Trophoblast cell (in vitro differentiated cells and primary cell): ENCODE measurements around the gene SLC10A6.

Experiments used
- DNase-seq, 2 donors: peaks; one replicate each; pipeline ENCODE4 v3.0.0-alpha.2; 2016
- H2AFZ ChIP-seq: 2 replicates; pipeline ENCODE4 v1.6.1; 2013; ENCODE audit warnings: low read length, moderate library complexity, mild to moderate bottlenecking; ENCODE audit not compliant: insufficient read depth, poor library complexity
- H2AK5ac ChIP-seq: 2 replicates; pipeline ENCODE4 v1.6.1; 2013; ENCODE audit warnings: mild to moderate bottlenecking, low read length
- H2BK120ac ChIP-seq: 2 replicates; pipeline ENCODE4 v1.6.1; 2013; ENCODE audit warnings: low read length, mild to moderate bottlenecking, moderate library complexity; ENCODE audit not compliant: insufficient read depth, poor library complexity
- H2BK12ac ChIP-seq: 2 replicates; pipeline ENCODE4 v1.6.1; 2013; ENCODE audit warnings: mild to moderate bottlenecking, low read length, moderate library complexity
- H2BK5ac ChIP-seq: 2 replicates; pipeline ENCODE4 v1.6.1; 2013; ENCODE audit warnings: low read length, low read depth, moderate library complexity, mild to moderate bottlenecking; ENCODE audit not compliant: poor library complexity
- H3K14ac ChIP-seq: 2 replicates; pipeline ENCODE4 v1.6.1; 2013; ENCODE audit warnings: mild to moderate bottlenecking, low read length
- H3K18ac ChIP-seq: 2 replicates; pipeline ENCODE4 v1.6.1; 2013; ENCODE audit warnings: mild to moderate bottlenecking, low read length
- H3K23ac ChIP-seq: 2 replicates; pipeline ENCODE4 v1.6.1; 2013; ENCODE audit warnings: low read length
- H3K27ac ChIP-seq: 2 replicates; pipeline ENCODE4 v1.5.1; 2013; ENCODE audit warnings: low read depth, mild to moderate bottlenecking, inconsistent platforms, low read length, moderate library complexity
- H3K27me3 ChIP-seq: 2 replicates; pipeline ENCODE4 v1.6.1; 2013; ENCODE audit warnings: inconsistent platforms, mild to moderate bottlenecking, low read length, moderate library complexity; ENCODE audit not compliant: insufficient read depth
- H3K36me3 ChIP-seq, 2 experiments: 1 replicate in 1 of 2; 2 replicates in 1 of 2; pipeline ENCODE4 v1.6.1; 2013; ENCODE audit warnings: low read length in 2 of 2, mild to moderate bottlenecking in 2 of 2, moderate library complexity in 1 of 2; ENCODE audit not compliant: insufficient read depth in 2 of 2, control insufficient read depth in 1 of 2
- H3K4ac ChIP-seq: 2 replicates; pipeline ENCODE4 v1.6.1; 2013; ENCODE audit warnings: low read depth, mild to moderate bottlenecking, low read length, moderate library complexity
- H3K4me1 ChIP-seq, 2 experiments: 1 replicate in 1 of 2; 2 replicates in 1 of 2; pipeline ENCODE4 v1.6.1; 2013; ENCODE audit warnings: low read length in 2 of 2, mild to moderate bottlenecking in 2 of 2, moderate library complexity in 1 of 2; ENCODE audit not compliant: insufficient read depth in 2 of 2, control insufficient read depth in 1 of 2
- H3K4me2 ChIP-seq: 2 replicates; pipeline ENCODE4 v1.6.1; 2013; ENCODE audit warnings: inconsistent platforms, mild to moderate bottlenecking, low read length, moderate library complexity
- H3K4me3 ChIP-seq: 2 replicates; pipeline ENCODE4 v1.5.1; 2013; ENCODE audit warnings: mild to moderate bottlenecking, low read depth, low read length, inconsistent platforms
- H3K79me1 ChIP-seq: one replicate; pipeline ENCODE4 v1.6.1; 2013; ENCODE audit warnings: low read length
- H3K79me2 ChIP-seq: 2 replicates; pipeline ENCODE4 v1.6.1; 2013; ENCODE audit warnings: low read length, mild to moderate bottlenecking; ENCODE audit not compliant: control insufficient read depth, insufficient read depth, poor library complexity
- H3K9ac ChIP-seq: 2 replicates; pipeline ENCODE4 v1.6.1; 2013; ENCODE audit warnings: mild to moderate bottlenecking, low read length
- H3K9me3 ChIP-seq: 2 replicates; pipeline ENCODE4 v1.6.1; 2013; ENCODE audit warnings: low read depth, mild to moderate bottlenecking, control low read depth, inconsistent platforms, low read length; ENCODE audit not compliant: insufficient read depth
- H4K12ac ChIP-seq: 2 replicates; pipeline ENCODE4 v1.6.1; 2013; ENCODE audit warnings: low read depth, mild to moderate bottlenecking, low read length, moderate library complexity
- H4K8ac ChIP-seq: 2 replicates; pipeline ENCODE4 v1.6.1; 2013; ENCODE audit warnings: low read depth, mild to moderate bottlenecking, low read length, moderate library complexity
- H4K91ac ChIP-seq: one replicate; pipeline ENCODE4 v1.6.1; 2013; ENCODE audit warnings: low read depth, mild to moderate bottlenecking, low read length, moderate library complexity
- WGBS: extraction: QIAGEN DNeasy Blood & Tissue Kit; methylation state at CpG from one replicate; pipeline ENCODE4 v1.1.7; 2013; ENCODE audit warnings: missing lambda C conversion rate; ENCODE audit not compliant: insufficient read length, insufficient coverage; ENCODE audit errors: extremely low coverage; 5-methylcytosine and 5-hydroxymethylcytosine counted together

SLC10A6 gene

GRCh38 chr4:86890790-86891189 lies 41.6 kb upstream of the SLC10A6 start:
- Histone ChIP-seq H4K91ac (no peak overlapping the region), H3K4me2 (no peak overlapping the region), H2BK120ac (no peak overlapping the region), H3K14ac (no peak overlapping the region), H3K4me1 (peaks cover 0 to 2% of the 10 kb centered on the region in 2 experiments), H4K12ac (no peak overlapping the region), H4K8ac (no peak overlapping the region), H3K4me3 (no peak overlapping the region), H3K79me2 (peaks cover 9% of the 10 kb centered on the region), H3K18ac (no peak overlapping the region), H3K27me3 (no peaks in the 10 kb centered on the region), H2AK5ac (no peak overlapping the region), H2AFZ (no peak overlapping the region), H3K27ac (no peak overlapping the region), H2BK5ac (no peak overlapping the region), H3K9me3 (no peaks in the 10 kb centered on the region), H3K23ac (no peak overlapping the region), H3K79me1 (peaks cover 11% of the 10 kb centered on the region), H2BK12ac (no peak overlapping the region), H3K4ac (no peak overlapping the region), H3K9ac (no peak overlapping the region), H3K36me3 (no peaks in the 10 kb centered on the region)
- DNase-seq, result no peak
- no CpG with 5 or more reads among the region's 7 CpGs for WGBS

GRCh38 chr4:86879641-86880040 lies 30.5 kb upstream of the SLC10A6 start:
- Histone ChIP-seq H3K18ac (no peak overlapping the region), H3K27ac (no peak overlapping the region), H2AFZ (no peak overlapping the region), H2BK12ac (no peak overlapping the region), H2AK5ac (no peak overlapping the region), H3K4me3 (no peak overlapping the region), H3K4me1 (no peaks in the 10 kb centered on the region), H2BK5ac (no peak overlapping the region), H3K79me2 (no peaks in the 10 kb centered on the region), H3K14ac (no peak overlapping the region), H3K4ac (no peak overlapping the region), H3K9ac (no peak overlapping the region), H3K27me3 (no peaks in the 10 kb centered on the region), H4K8ac (no peak overlapping the region), H2BK120ac (no peak overlapping the region), H4K12ac (no peak overlapping the region), H3K36me3 (no peaks in the 10 kb centered on the region), H3K23ac (no peak overlapping the region), H3K9me3 (peaks cover 2% of the 10 kb centered on the region), H3K4me2 (no peak overlapping the region), H4K91ac (no peak overlapping the region), H3K79me1 (no peaks in the 10 kb centered on the region)
- DNase-seq, result no peak
- no CpG with 5 or more reads among the region's 1 CpG for WGBS

- H4K8ac ChIP-seq, result no peak overlapping the region
Measured at GRCh38 chr4:86878640-86879039, 29.5 kb upstream of the SLC10A6 start.

GRCh38 chr4:86876894-86877685 lies 27.9 kb upstream of the SLC10A6 start:
- Histone ChIP-seq H3K36me3 (no peaks in the 10 kb centered on the region), H2AK5ac (no peak overlapping the region), H2BK12ac (no peak overlapping the region), H3K4ac (no peak overlapping the region), H3K4me3 (no peak overlapping the region), H2BK120ac (no peak overlapping the region), H4K12ac (no peak overlapping the region), H4K91ac (no peak overlapping the region), H3K4me2 (no peak overlapping the region), H3K79me2 (no peaks in the 10 kb centered on the region), H3K4me1 (no peaks in the 10 kb centered on the region), H3K14ac (no peak overlapping the region), H3K18ac (no peak overlapping the region), H2AFZ (no peak overlapping the region), H3K9me3 (peaks cover 2% of the 10 kb centered on the region), H4K8ac (no peak overlapping the region), H3K27me3 (no peaks in the 10 kb centered on the region), H2BK5ac (no peak overlapping the region), H3K79me1 (no peaks in the 10 kb centered on the region), H3K23ac (no peak overlapping the region), H3K27ac (no peak overlapping the region), H3K9ac (no peak overlapping the region)
- no CpG with 5 or more reads among the region's 4 CpGs for WGBS
- DNase-seq, result no peak

More at GRCh38 chr4:86878640-86879039, 29.5 kb upstream of the SLC10A6 start:
- Histone ChIP-seq H4K12ac (no peak overlapping the region), H2BK5ac (no peak overlapping the region), H3K4me2 (no peak overlapping the region), H3K27me3 (no peaks in the 10 kb centered on the region), H2AFZ (no peak overlapping the region), H3K9me3 (peaks cover 2% of the 10 kb centered on the region), H2BK12ac (no peak overlapping the region), H3K4me1 (no peaks in the 10 kb centered on the region), H4K91ac (no peak overlapping the region), H3K14ac (no peak overlapping the region), H3K79me2 (no peaks in the 10 kb centered on the region), H3K9ac (no peak overlapping the region), H3K79me1 (no peaks in the 10 kb centered on the region), H3K27ac (no peak overlapping the region), H3K36me3 (no peaks in the 10 kb centered on the region), H2BK120ac (no peak overlapping the region), H2AK5ac (no peak overlapping the region), H3K18ac (no peak overlapping the region), H3K23ac (no peak overlapping the region), H3K4me3 (no peak overlapping the region), H3K4ac (no peak overlapping the region)
- DNase-seq, result no peak
- no CpG with 5 or more reads among the region's 2 CpGs for WGBS
